Astrocyte (in vitro differentiated cells and primary cell): Measurements from ENCODE around the gene RAPGEF3. TPM values are rescaled to one million over a fixed set of nuclear protein-coding genes. Genes with fewer than 3 reads are reported as not detected.
A peak's percentile ranks its signal among the peaks of the same experiment; 100 is the strongest.

Experiments used
- DNase-seq: peaks from one replicate; pipeline ENCODE4 v3.0.0-alpha.2; 2010; ENCODE audit warnings: low read depth
- FAIRE-seq: peaks from 2 replicates; lab custom pipeline; 2011; peaks lifted over from hg19 to GRCh38; lab: Jason Lieb, UNC
- H2AFZ ChIP-seq: 2 replicates; pipeline ENCODE4 v1.6.0; 2012; ENCODE audit warnings: low read depth, low read length, inconsistent platforms
- H3K27ac ChIP-seq: 2 replicates; pipeline ENCODE4 v1.5.1; 2011; ENCODE audit warnings: low read depth, low read length, inconsistent platforms
- H3K27me3 ChIP-seq: 2 replicates; pipeline ENCODE4 v1.6.0; 2011; ENCODE audit warnings: low read length, inconsistent platforms; ENCODE audit not compliant: insufficient read depth
- H3K36me3 ChIP-seq: 2 replicates; pipeline ENCODE4 v1.5.1; 2011; ENCODE audit warnings: low read length, inconsistent platforms; ENCODE audit not compliant: insufficient read depth
- H3K4me1 ChIP-seq: 2 replicates; pipeline ENCODE4 v1.5.1; 2011; ENCODE audit warnings: low read length, inconsistent platforms; ENCODE audit not compliant: insufficient read depth
- H3K4me2 ChIP-seq: 2 replicates; pipeline ENCODE4 v1.6.0; 2012; ENCODE audit warnings: low read length, inconsistent platforms
- H3K4me3 ChIP-seq: 2 replicates; pipeline ENCODE4 v1.5.1; 2011; ENCODE audit warnings: low read depth, mild to moderate bottlenecking, low read length, inconsistent platforms; ENCODE audit not compliant: insufficient read depth
- H3K79me2 ChIP-seq: 2 replicates; pipeline ENCODE4 v1.6.0; 2012; ENCODE audit warnings: mild to moderate bottlenecking, low read length, inconsistent platforms; ENCODE audit not compliant: insufficient read depth
- H3K9ac ChIP-seq: 2 replicates; pipeline ENCODE4 v1.6.0; 2012; ENCODE audit warnings: mild to moderate bottlenecking, low read length, inconsistent platforms
- H3K9me3 ChIP-seq: 2 replicates; pipeline ENCODE4 v1.5.1; 2012; ENCODE audit warnings: low read depth, mild to moderate bottlenecking, low read length, inconsistent platforms; ENCODE audit not compliant: insufficient read depth
- H4K20me1 ChIP-seq: 2 replicates; pipeline ENCODE4 v1.6.0; 2012; ENCODE audit warnings: low read length, inconsistent platforms; ENCODE audit not compliant: insufficient read depth
- H3K27ac Mint-ChIP-seq: one replicate; pipeline ENCODE4 v1.8.0; 2021; ENCODE audit warnings: mild to moderate bottlenecking, mixed read lengths; ENCODE audit not compliant: unreplicated experiment
- H3K27me3 Mint-ChIP-seq: one replicate; pipeline ENCODE4 v1.8.0; 2021; ENCODE audit warnings: low read depth, mixed read lengths; ENCODE audit not compliant: unreplicated experiment
- H3K36me3 Mint-ChIP-seq: one replicate; pipeline ENCODE4 v1.8.0; 2021; ENCODE audit warnings: low read depth, mixed read lengths; ENCODE audit not compliant: unreplicated experiment
- H3K4me1 Mint-ChIP-seq: one replicate; pipeline ENCODE4 v1.8.0; 2021; ENCODE audit warnings: low read depth, mixed read lengths; ENCODE audit not compliant: unreplicated experiment
- H3K4me3 Mint-ChIP-seq: one replicate; pipeline ENCODE4 v1.8.0; 2021; ENCODE audit warnings: mild to moderate bottlenecking, moderate library complexity, mixed read lengths; ENCODE audit not compliant: unreplicated experiment
- H3K9me3 Mint-ChIP-seq: one replicate; pipeline ENCODE4 v1.8.0; 2021; ENCODE audit warnings: mild to moderate bottlenecking, mixed read lengths; ENCODE audit not compliant: unreplicated experiment
- CTCF ChIP-seq: IDR thresholded peaks from 2 replicates; pipeline ENCODE4 v1.5.1; 2011; ENCODE audit warnings: low read depth, mild to moderate bottlenecking, inconsistent platforms, low read length, moderate library complexity; ENCODE audit not compliant: insufficient read depth
- EZH2 ChIP-seq: IDR thresholded peaks from 2 replicates; pipeline ENCODE4 v1.6.1; 2012; ENCODE audit warnings: mild to moderate bottlenecking, low read length, inconsistent platforms; ENCODE audit not compliant: insufficient read depth
- total RNA-seq: library from RNA; stranded (reverse); gene quantifications from 2 replicates; pipeline ENCODE4 v1.2.1, GENCODE V29; 2021

Gene RAPGEF3
- total RNA-seq, 1 donor from 2014 or later, result 5.9 TPM

- peak overlapping the region; percentile 34 for H3K27ac Mint-ChIP-seq
- no peaks in the 10 kb centered on the region for H3K4me1 ChIP-seq
- peak overlapping the region; percentile 65 for H2AFZ ChIP-seq
These were observed 15.3 kb upstream of the RAPGEF3 start for GRCh38 chr12:47773858-47774580.

GRCh38 chr12:47773062-47773857 is 14.6 kb upstream of the RAPGEF3 start, which contains the start of gene SLC48A1:
TSS of gene SLC48A1 (plus strand) at chr12:47773238. CDS start at chr12:47773305, 67 bp downstream.
- Histone ChIP-seq H3K9ac (peak within 1 kb of the TSS; percentile 67), H3K4me3 (peak within 1 kb of the TSS; percentile 62), H2AFZ (peak within 1 kb of the TSS; percentile 70), H3K4me2 (peak within 1 kb of the TSS; percentile 96), H3K4me1 (peaks cover 7% of the 10 kb centered on the region), H3K9me3 (no peaks in the 10 kb centered on the region), H4K20me1 (no peaks in the 10 kb centered on the region), H3K36me3 (no peaks in the 10 kb centered on the region), H3K27ac (no peak within 1 kb of the TSS), H3K27me3 (no peaks in the 10 kb centered on the region), H3K79me2 (no peaks in the 10 kb centered on the region)
- H3K27me3 Mint-ChIP-seq, result no peaks in the 10 kb centered on the region
- TF ChIP-seq CTCF, result no peak
- TF ChIP-seq EZH2, result no peak
- DNase-seq (peak; percentile 21), FAIRE-seq (no peak)
- H3K9me3 Mint-ChIP-seq, result no peaks in the 10 kb centered on the region
- H3K4me3 Mint-ChIP-seq, result peak within 1 kb of the TSS; percentile 88
- H3K4me1 Mint-ChIP-seq, result peaks cover 21% of the 10 kb centered on the region
- no peaks in the 10 kb centered on the region for H3K36me3 Mint-ChIP-seq
- H3K27ac Mint-ChIP-seq, result peak within 1 kb of the TSS; percentile 78

More at GRCh38 chr12:47773858-47774580, 15.3 kb upstream of the RAPGEF3 start:
- FAIRE-seq (no peak), DNase-seq (no peak)
- TF ChIP-seq CTCF (no peak), EZH2 (no peak)
- H3K4me2 ChIP-seq, result peak overlapping the region; percentile 96
- no peaks in the 10 kb centered on the region for H3K27me3 ChIP-seq
- peak overlapping the region; percentile 62 for H3K4me3 ChIP-seq
- no peaks in the 10 kb centered on the region for H3K9me3 ChIP-seq
- H3K27me3 Mint-ChIP-seq, result no peaks in the 10 kb centered on the region
- no peaks in the 10 kb centered on the region for H3K36me3 ChIP-seq
- no peak overlapping the region for H3K27ac ChIP-seq
- H4K20me1 ChIP-seq, result peaks cover 2% of the 10 kb centered on the region
- peak overlapping the region; percentile 67 for H3K9ac ChIP-seq
- H3K36me3 Mint-ChIP-seq, result no peaks in the 10 kb centered on the region
- H3K4me1 Mint-ChIP-seq, result peaks cover 21% of the 10 kb centered on the region
- H3K79me2 ChIP-seq, result no peaks in the 10 kb centered on the region
- H3K4me3 Mint-ChIP-seq, result peak overlapping the region; percentile 87
- H3K9me3 Mint-ChIP-seq, result no peaks in the 10 kb centered on the region
